Endodermal cell (in vitro differentiated cells): ENCODE data around the gene HOXB2. TPM values are rescaled to one million over a fixed set of nuclear protein-coding genes. Genes with fewer than 3 reads are reported as not detected.

Source experiments
- DNase-seq: peaks from one replicate; pipeline ENCODE4 v3.0.0-alpha.2; 2017
- H3K27ac ChIP-seq: 2 replicates; pipeline ENCODE4 v1.5.1; 2013; ENCODE audit warnings: mild to moderate bottlenecking, low read depth, low read length, moderate library complexity
- H3K27me3 ChIP-seq: 2 replicates; pipeline ENCODE4 v1.6.1; 2013; ENCODE audit warnings: mild to moderate bottlenecking, low read length, moderate library complexity; ENCODE audit not compliant: insufficient read depth, control insufficient read depth, poor library complexity, severe bottlenecking
- H3K36me3 ChIP-seq: 2 replicates; pipeline ENCODE4 v1.7.0; 2013; ENCODE audit warnings: mild to moderate bottlenecking, low read length, moderate library complexity; ENCODE audit not compliant: control insufficient read depth, insufficient read depth
- H3K4me1 ChIP-seq: one replicate; pipeline ENCODE4 v1.7.0; 2013; ENCODE audit warnings: low read length; ENCODE audit not compliant: control insufficient read depth, insufficient read depth
- H3K4me3 ChIP-seq: 2 replicates; pipeline ENCODE4 v1.5.1; 2013; ENCODE audit warnings: mild to moderate bottlenecking, low read length, moderate library complexity
- H3K9ac ChIP-seq: 2 replicates; pipeline ENCODE4 v1.6.1; 2013; ENCODE audit warnings: mild to moderate bottlenecking, low read length, moderate library complexity; ENCODE audit not compliant: poor library complexity, severe bottlenecking; ENCODE audit errors: extremely low read depth
- H3K9me3 ChIP-seq: 2 replicates; pipeline ENCODE4 v1.6.1; 2013; ENCODE audit warnings: mild to moderate bottlenecking, low read length, moderate library complexity; ENCODE audit not compliant: control insufficient read depth
- H3K27ac Mint-ChIP-seq: 2 replicates; pipeline ENCODE4 v1.8.0; 2020; ENCODE audit warnings: mixed read lengths
- H3K27me3 Mint-ChIP-seq: 2 replicates; pipeline ENCODE4 v1.8.0; 2021; ENCODE audit warnings: mild to moderate bottlenecking, mixed read lengths; ENCODE audit not compliant: insufficient read depth
- H3K36me3 Mint-ChIP-seq: 2 replicates; pipeline ENCODE4 v1.8.0; 2020; ENCODE audit warnings: low read depth, mixed read lengths
- H3K4me1 Mint-ChIP-seq: 2 replicates; pipeline ENCODE4 v1.8.0; 2020; ENCODE audit warnings: mixed read lengths
- H3K4me3 Mint-ChIP-seq: 2 replicates; pipeline ENCODE4 v1.8.0; 2020; ENCODE audit warnings: mild to moderate bottlenecking, moderate library complexity, mixed read lengths
- H3K9me3 Mint-ChIP-seq: 2 replicates; pipeline ENCODE4 v1.8.0; 2020; ENCODE audit warnings: mild to moderate bottlenecking, mixed read lengths
- CTCF ChIP-seq: fragments of 200-600 bp; sonication (generic); conservative IDR thresholded peaks from 2 replicates; pipeline ENCODE4 v1.5.0; 2021; ENCODE audit warnings: antibody characterized with exemption, mild to moderate bottlenecking
- WGBS, 2 experiments: methylation state at CpG; one replicate each; pipeline versions ENCODE4 v1.1.5 to v1.1.7; 2013; ENCODE audit warnings: missing lambda C conversion rate in 2 of 2, mixed read lengths in 1 of 2; ENCODE audit not compliant: insufficient coverage in 1 of 2, insufficient read length in 1 of 2; 5-methylcytosine and 5-hydroxymethylcytosine counted together
- total RNA-seq, 2 donors: library from RNA; stranded (reverse); fragmentation: NEBNext Ultra II Directional in 1 of 2; extraction: Animal tissue kit (Norgen Biotek cat#: 25700) in 1 of 2; gene quantifications; 2 replicates in 1 of 2; 3 replicates in 1 of 2; pipeline ENCODE4 v1.2.1, GENCODE V29; 2021

HOXB2 gene
- total RNA-seq, 2 donors from 2014 or later, result 0.22 TPM; not detected in 1

- Mint-ChIP-seq H3K27ac (no peak overlapping the region), H3K4me3 (no peak overlapping the region), H3K36me3 (no peaks in the 10 kb centered on the region), H3K27me3 (peaks cover 98% of the 10 kb centered on the region), H3K9me3 (no peaks in the 10 kb centered on the region), H3K4me1 (peaks cover 12% of the 10 kb centered on the region)
- WGBS, 2 experiments, result 20% methylated on average over 7 of the region's 7 CpGs; no CpG with 5 or more reads in 1 of the 2 experiments
- Histone ChIP-seq H3K9ac (no peak overlapping the region), H3K4me1 (peaks cover 3% of the 10 kb centered on the region), H3K4me3 (no peak overlapping the region), H3K36me3 (no peaks in the 10 kb centered on the region), H3K27ac (no peak overlapping the region), H3K27me3 (peaks cover 99% of the 10 kb centered on the region), H3K9me3 (no peaks in the 10 kb centered on the region)
- no peak for DNase-seq
- no peak for TF ChIP-seq CTCF
These were observed 37.8 kb upstream of the HOXB2 start for GRCh38 chr17:48582750-48583069.

- no peak overlapping the region for H3K27ac Mint-ChIP-seq
- H3K27me3 Mint-ChIP-seq, result peaks cover 82% of the 10 kb centered on the region
- TF ChIP-seq CTCF, result no peak
- H3K4me1 Mint-ChIP-seq, result peaks cover 7% of the 10 kb centered on the region
- no peaks in the 10 kb centered on the region for H3K9me3 Mint-ChIP-seq
- Histone ChIP-seq H3K27ac (no peak overlapping the region), H3K9ac (no peak overlapping the region), H3K9me3 (no peaks in the 10 kb centered on the region), H3K4me3 (no peak overlapping the region), H3K27me3 (peaks cover 99% of the 10 kb centered on the region), H3K36me3 (no peaks in the 10 kb centered on the region), H3K4me1 (peaks cover 3% of the 10 kb centered on the region)
- 6 to 20% methylated on average over 1 to 25 of the region's 26 CpGs for WGBS, 2 experiments
- H3K36me3 Mint-ChIP-seq, result no peaks in the 10 kb centered on the region
- DNase-seq, result no peak
- no peak overlapping the region for H3K4me3 Mint-ChIP-seq
These were observed 35.0 kb upstream of the HOXB2 start for GRCh38 chr17:48579760-48580554.

- WGBS, 2 experiments, result 0 to 6% methylated on average over 2 to 6 of the region's 7 CpGs
- no peaks in the 10 kb centered on the region for H3K36me3 Mint-ChIP-seq
- Histone ChIP-seq H3K9ac (no peak overlapping the region), H3K27ac (no peak overlapping the region), H3K9me3 (no peaks in the 10 kb centered on the region), H3K36me3 (no peaks in the 10 kb centered on the region), H3K4me1 (peaks cover 3% of the 10 kb centered on the region), H3K4me3 (no peak overlapping the region), H3K27me3 (peaks cover 99% of the 10 kb centered on the region)
- peaks cover 5% of the 10 kb centered on the region for H3K4me1 Mint-ChIP-seq
- no peak overlapping the region for H3K4me3 Mint-ChIP-seq
- H3K27me3 Mint-ChIP-seq, result peaks cover 77% of the 10 kb centered on the region
- no peak for TF ChIP-seq CTCF
- no peak for DNase-seq
- H3K27ac Mint-ChIP-seq, result no peak overlapping the region
- no peaks in the 10 kb centered on the region for H3K9me3 Mint-ChIP-seq
These were observed 34.5 kb upstream of the HOXB2 start for GRCh38 chr17:48579471-48579759.
